RWPE1 (cell line): Measurements from ENCODE around the gene CCBE1.

Source experiments
- CTCF ChIA-PET: fragments of 350-600 bp; sonication (Branson Sonifier 250); formaldehyde crosslinking; extraction: SDS; loops from one replicate; lab custom pipeline; 2021; lab: Yijun Ruan, JAX
- POLR2A ChIA-PET: fragments of 400-600 bp; formaldehyde crosslinking; extraction: SDS; loops from one replicate; lab custom pipeline; 2020; ENCODE audit warnings: antibody characterized with exemption; ENCODE audit not compliant: low non-redundant PET; lab: Yijun Ruan, JAX
- DNase-seq: peaks from one replicate; pipeline ENCODE4 v3.0.0; 2012; ENCODE audit warnings: low spot score
- H3K27ac ChIP-seq: fragments of 450-650 bp; 2 replicates; pipeline ENCODE4 v1.5.1; 2017
- TF ChIP-seq, protein P1 (sequence below): fragments of 450-650 bp; conservative IDR thresholded peaks from 2 replicates; pipeline ENCODE4 v1.5.1; 2017; ENCODE audit warnings: low read depth, mild to moderate bottlenecking

CCBE1 gene

DNA sequence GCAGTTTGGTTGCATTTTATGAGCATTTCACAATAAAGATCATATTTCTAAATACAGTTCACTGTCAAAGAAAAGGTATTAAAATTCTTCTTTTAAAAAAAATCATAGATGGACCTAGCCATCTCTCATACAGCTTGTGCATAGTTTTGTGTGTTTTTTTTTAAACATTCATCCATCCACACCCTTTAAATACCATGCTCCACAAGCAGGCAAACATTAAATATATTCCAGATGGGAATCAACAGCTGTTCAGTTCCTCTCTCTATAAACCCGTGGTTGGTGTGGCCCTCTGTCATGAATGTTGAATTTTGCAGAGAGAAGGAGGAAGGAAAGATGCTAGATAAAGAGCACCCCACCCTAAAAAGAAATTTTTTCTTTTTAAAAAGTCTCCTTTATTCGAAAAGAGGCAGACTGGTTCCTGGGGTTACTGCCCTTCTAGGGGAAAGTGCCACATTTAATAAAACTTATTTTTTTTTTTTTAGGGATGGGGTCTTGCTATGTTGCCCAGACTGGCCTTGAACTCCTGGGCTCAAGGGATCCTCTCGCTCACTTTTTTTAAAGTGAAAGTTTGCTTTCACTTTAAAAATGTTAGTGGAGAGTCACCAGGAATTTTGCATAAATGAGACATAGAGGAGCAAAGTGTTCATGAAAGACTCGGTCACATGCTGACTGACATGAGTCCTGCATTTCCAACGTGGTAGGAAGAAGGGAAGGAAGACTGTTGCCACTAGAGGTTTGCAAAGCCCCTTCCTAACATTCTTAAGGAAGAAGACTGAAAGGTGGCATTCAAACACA is 264.2 kb downstream of the CCBE1 start:
- ChIA-PET CTCF (no interaction called here), POLR2A (no interaction called here)
- no peak for DNase-seq
- H3K27ac ChIP-seq: no peak overlapping the region
- TF ChIP-seq, protein P1, sequence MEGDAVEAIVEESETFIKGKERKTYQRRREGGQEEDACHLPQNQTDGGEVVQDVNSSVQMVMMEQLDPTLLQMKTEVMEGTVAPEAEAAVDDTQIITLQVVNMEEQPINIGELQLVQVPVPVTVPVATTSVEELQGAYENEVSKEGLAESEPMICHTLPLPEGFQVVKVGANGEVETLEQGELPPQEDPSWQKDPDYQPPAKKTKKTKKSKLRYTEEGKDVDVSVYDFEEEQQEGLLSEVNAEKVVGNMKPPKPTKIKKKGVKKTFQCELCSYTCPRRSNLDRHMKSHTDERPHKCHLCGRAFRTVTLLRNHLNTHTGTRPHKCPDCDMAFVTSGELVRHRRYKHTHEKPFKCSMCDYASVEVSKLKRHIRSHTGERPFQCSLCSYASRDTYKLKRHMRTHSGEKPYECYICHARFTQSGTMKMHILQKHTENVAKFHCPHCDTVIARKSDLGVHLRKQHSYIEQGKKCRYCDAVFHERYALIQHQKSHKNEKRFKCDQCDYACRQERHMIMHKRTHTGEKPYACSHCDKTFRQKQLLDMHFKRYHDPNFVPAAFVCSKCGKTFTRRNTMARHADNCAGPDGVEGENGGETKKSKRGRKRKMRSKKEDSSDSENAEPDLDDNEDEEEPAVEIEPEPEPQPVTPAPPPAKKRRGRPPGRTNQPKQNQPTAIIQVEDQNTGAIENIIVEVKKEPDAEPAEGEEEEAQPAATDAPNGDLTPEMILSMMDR: no peak

DNA sequence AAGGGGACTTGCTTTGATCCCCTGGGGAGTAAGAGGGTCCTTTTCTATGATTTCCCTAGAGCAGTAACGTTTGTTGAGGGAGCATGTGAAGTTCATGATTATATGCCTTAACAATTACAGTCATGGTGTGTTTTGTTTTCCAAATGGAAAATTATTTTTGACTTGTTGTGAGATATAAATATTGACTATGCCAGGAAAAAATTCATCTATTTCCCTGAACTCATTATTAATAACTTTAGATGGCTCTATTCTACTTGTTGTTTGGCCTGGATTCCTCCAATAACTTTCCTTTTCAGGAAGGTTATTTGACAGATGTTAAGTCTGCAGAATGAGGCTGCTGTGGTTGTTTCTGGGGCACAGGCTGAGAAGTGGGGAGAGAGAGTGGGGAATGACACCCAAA is 266.1 kb downstream of the CCBE1 start:
- CTCF ChIA-PET: no interaction called here
- POLR2A ChIA-PET: no interaction called here
- TF ChIP-seq, protein P1: no peak
- no peak for DNase-seq
- no peak overlapping the region for H3K27ac ChIP-seq

DNA sequence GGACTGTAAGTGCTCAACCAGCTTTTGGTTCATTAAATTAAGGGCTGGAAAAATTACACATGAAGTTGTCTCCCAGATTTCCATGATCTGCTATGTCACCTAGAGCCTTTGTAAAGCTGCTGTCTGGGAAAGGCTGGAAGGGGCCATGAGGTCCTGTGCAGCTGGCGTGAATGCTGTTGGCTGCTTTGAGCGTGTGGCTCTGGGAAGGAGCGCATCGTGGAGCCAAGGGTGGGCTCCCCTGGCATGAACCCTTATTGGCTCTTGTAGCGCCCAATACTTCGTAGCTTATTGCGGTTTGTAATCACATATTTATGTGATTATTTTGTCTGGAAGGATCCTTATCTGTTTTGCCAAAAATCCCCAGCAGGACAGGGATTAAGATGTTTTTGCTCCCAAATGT is 267.6 kb downstream of the CCBE1 start:
- ChIA-PET POLR2A (no interaction called here), CTCF (no interaction called here)
- H3K27ac ChIP-seq: no peak overlapping the region
- DNase-seq: no peak
- TF ChIP-seq, protein P1: no peak

DNA sequence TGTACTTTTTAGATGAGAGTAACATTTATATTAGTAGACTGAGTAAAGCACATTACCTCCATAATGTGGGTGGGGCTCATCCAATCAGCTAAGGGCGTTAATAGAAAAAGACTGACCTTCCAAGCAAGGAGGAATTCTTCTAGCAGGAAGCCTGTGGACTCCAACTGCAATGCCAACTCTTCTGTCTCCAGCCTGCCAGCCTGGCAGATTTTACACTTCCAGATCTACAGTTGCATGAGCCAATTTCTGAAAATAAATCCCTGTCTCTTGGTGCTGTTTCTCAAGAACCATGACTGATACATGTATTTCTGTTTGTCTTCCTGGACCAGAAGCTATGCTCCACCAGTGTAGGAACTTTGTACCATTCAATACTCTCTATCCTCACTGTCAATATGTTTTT is 269.2 kb downstream of the CCBE1 start:
- TF ChIP-seq, protein P1: no peak
- POLR2A ChIA-PET: no interaction called here
- no peak overlapping the region for H3K27ac ChIP-seq
- no peak for DNase-seq
- CTCF ChIA-PET: no interaction called here

DNA sequence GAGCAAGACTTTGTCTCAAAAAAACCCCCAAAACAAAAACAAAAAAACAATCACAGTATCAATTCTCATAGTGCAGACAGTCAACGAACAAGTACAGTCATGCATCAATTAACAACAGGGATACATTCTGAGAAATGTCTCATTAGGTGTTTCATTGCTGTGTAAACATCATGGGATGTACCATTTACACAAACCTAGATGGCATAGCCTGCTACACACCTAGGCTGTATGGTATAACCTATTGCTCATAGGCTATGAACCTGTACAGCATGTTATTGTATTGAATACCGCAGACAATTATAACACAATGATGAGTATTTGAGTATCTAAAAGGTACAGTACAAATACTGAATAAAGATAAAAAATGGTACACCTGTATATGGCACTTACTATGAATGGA is 270.4 kb downstream of the CCBE1 start:
- CTCF ChIA-PET: no interaction called here
- no peak overlapping the region for H3K27ac ChIP-seq
- no peak for DNase-seq
- POLR2A ChIA-PET: no interaction called here
- TF ChIP-seq, protein P1: no peak

DNA sequence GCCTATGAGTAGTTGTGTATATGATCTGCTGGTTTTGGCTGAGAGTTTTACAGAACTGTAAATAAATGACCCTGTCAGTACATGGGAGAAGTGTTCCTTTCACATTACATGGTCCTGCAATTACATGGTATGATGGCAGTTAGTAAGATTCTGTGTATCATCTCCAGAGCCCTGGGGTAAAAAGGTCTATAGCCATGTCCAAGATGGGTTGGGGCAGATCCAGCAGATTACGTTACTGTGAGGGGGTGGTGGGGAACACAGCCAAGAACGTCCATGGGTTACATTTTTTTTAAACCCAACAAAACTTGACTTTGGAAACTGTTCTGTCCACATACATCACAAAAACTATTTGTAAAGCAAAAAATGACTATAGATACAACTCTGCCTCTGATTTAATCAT is 274.0 kb downstream of the CCBE1 start:
- TF ChIP-seq, protein P1: no peak
- ChIA-PET CTCF (no interaction called here), POLR2A (no interaction called here)
- DNase-seq: no peak
- H3K27ac ChIP-seq: no peak overlapping the region
